SIG-M5 treated with dmso at 0.1 percent for 504 hours (cell line): ENCODE measurements around the gene GRIK5.
"Not testable (repeated sequence)": the region's sequence is repeated elsewhere in the genome, so short reads cannot be mapped to it uniquely, and the experiment has no call there.

ENCODE experiments used
- DNase-seq: peaks from one replicate; lab custom pipeline; 2025; ENCODE audit not compliant: unreplicated experiment; lab: John Stamatoyannopoulos, UW

Gene GRIK5

DNA sequence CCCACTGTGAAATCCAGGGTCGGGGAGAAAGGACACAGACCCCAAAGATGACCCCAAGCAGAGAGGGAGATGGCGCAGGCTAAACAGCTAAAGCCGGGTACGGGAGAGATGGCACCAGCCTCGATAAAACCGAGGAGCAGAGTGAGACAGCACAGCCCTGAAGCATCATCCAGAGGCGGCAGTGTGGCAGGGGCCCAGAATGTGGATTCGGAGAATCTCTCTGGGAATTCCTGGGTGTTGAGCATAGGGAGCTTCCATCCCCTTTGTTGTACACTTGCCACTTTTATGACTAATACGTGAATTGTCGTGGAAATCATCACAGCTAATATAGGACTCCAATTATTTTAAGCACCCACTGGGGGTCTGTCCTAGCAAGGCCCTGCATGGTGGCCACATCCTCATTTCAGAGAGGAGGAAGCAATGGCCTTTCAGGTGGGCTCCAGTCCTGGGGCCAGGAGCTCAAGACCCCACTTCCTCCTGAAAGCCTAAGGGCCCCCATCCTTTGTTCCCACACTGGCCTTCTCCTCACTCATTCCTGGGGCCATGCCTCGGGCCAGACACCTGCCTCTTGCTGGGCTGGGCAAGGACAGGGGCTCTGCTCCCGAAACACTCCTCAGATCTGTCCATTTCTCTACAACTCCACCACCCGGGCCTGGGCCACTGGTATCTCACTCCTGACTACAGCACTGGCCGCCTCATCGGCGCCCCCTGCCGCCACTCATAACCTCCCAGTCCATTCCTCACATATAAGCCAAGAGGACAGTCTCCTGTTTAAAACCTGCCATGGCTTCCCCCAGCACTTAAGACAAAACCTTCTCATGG is 46.7 kb downstream of the GRIK5 start:
- peak; percentile 17 for DNase-seq

DNA sequence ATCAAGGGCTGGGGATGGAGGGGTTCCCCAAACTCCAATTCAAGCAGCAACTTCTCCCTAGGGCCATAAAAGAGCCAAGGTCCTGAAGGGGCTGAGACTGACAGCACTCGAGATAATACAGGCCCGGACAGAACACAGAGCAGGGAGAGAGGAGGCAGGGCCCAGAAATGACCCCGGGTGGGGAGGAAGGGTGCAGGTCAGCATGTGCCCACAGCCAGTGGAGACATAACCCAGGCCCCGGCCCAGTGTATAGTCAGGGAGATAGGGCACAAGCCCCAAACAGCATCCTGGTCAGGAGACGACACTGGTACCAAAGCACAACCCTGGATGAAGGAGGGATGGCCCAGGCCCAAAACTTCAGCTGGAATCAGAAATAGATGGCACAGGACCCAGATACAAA is 47.4 kb downstream of the GRIK5 start:
- DNase-seq, result no peak

DNA sequence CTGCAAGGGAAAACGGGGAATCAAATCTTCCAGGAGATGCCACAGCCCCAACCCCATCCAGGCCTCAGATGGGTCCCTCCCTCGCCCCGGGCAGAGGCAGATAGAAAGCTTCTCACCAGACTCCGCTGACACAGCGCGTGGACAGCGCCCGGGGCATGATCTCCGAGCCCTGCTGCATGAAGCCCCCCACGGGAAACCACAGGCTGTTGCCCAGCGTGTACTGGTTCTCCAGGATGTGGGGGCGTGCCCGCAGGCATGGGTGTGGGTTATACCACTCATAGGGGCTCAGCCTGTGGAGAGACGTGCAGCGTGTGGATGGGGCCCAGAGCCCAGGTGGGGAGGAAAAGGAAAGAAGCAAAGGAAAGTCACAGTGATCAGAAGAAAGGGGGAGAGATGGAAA is 48.8 kb downstream of the GRIK5 start:
- DNase-seq, result no peak

GRCh38 chr19:42018503-42019193 is 51.4 kb downstream of the GRIK5 start:
- DNase-seq, result no peak

DNA sequence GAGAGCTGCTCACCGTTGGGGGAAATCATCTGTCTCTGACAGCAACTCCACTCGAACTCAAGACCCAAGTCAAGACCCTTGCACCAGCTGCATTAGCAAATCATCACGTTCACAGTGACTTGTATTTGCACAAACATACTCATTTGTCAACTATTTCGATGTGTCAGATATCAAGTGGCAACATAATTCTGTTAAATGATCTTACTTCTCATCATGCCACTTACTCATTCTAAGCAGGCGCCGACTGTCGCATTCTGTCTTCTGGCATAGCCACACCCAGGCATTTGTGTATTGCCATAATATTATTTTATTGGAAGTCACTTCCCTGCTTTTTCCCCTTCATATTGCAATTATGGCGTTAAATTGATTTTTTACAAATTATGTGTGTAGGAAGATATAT is 53.0 kb downstream of the GRIK5 start:
- DNase-seq, result no peak

- DNase-seq, result not testable (repeated sequence)
Observed at GRCh38 chr19:42012747-42013146, 57.3 kb downstream of the GRIK5 start.

GRCh38 chr19:42010245-42011126 is 59.5 kb downstream of the GRIK5 start:
- no peak for DNase-seq

GRCh38 chr19:42006569-42006968 is 63.4 kb downstream of the GRIK5 start:
- no peak for DNase-seq

DNA sequence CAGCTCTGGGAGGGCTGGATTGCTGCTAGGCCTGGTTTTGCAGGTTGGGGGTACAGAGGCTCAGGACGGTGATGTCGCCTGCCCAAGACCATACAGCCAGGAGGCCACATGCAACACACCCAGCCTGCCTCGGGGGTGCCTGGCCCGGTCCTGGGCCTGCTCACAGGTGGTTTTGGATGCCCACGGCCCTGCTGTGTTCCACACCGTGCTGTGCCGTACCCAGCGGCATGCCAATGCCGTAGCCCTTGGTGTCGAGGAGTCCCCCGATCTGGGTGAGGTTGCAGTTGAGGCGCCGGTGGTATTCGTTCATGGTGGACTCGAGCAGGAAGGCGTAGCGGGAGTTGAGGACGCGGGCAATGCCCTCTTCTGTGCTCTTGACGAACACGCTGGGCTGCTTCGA is 64.5 kb downstream of the GRIK5 start:
- no peak for DNase-seq

GRCh38 chr19:42003506-42004294 is 66.3 kb downstream of the GRIK5 start:
- DNase-seq, result no peak

DNA sequence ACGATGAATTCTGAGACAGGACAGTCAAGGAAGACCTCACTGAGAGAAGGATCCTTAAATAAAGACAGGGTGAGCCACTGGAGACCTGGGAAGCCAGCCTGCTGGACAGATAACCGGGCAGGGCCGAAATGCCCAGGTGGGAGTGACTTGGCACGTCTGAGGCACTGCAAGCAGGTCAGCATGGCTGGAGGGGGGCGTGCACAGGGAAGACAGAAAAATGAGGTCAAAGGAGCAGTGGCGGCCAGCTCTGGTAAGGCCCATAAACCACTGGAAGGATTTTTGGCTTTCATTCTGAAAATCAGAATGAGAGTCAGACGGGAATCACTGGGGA is 70.2 kb downstream of the GRIK5 start:
- DNase-seq, result no peak

- DNase-seq, result no peak
Observed at GRCh38 chr19:41999071-41999877, 70.7 kb downstream of the GRIK5 start.

DNA sequence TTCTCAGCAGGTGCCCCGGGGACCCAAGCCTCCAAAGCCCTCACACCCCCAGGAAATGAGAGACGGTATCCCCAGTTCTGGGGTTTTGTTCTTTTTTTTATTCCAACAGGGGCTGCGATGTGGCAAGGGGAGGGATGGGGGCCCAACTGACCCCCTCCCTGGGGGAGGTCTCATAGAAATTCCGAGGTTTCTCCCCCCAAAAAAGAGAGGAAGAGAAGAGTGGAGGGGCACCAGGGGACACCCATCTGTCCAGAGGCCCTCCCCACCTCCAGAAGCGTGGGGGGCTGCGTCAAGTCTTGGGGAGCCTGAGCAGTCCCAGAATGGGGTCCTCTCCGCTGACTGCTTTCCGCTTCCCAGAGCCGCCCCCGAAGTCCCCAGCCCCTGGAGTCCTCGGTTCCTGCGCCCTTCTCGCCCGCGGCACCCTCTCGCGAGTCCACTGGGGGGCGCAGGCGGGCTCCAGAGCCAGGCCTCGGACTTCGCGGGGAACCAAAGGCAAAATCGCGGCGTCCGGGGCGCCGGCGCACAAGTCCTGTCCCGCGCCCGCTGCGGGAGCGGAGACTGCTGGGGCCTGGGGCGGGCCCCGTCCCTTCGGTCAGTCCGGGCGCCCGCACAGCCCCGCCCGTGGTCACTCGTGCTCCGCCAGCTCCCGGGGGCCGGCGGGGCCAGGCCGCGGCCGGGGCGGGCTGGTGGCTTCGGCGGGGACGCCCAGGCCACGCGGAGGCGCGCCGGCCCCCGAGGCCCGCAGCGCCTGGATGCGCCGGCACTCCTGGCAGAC is 71.6 kb downstream of the GRIK5 start:
- DNase-seq, result no peak

- DNase-seq, result no peak
Observed at GRCh38 chr19:41997851-41998229, 72.2 kb downstream of the GRIK5 start.

GRCh38 chr19:41997121-41997850 is 72.7 kb downstream of the GRIK5 start:
- peak; percentile 24 for DNase-seq

GRCh38 chr19:41995959-41996797 is 73.8 kb downstream of the GRIK5 start:
- DNase-seq, result no peak

DNA sequence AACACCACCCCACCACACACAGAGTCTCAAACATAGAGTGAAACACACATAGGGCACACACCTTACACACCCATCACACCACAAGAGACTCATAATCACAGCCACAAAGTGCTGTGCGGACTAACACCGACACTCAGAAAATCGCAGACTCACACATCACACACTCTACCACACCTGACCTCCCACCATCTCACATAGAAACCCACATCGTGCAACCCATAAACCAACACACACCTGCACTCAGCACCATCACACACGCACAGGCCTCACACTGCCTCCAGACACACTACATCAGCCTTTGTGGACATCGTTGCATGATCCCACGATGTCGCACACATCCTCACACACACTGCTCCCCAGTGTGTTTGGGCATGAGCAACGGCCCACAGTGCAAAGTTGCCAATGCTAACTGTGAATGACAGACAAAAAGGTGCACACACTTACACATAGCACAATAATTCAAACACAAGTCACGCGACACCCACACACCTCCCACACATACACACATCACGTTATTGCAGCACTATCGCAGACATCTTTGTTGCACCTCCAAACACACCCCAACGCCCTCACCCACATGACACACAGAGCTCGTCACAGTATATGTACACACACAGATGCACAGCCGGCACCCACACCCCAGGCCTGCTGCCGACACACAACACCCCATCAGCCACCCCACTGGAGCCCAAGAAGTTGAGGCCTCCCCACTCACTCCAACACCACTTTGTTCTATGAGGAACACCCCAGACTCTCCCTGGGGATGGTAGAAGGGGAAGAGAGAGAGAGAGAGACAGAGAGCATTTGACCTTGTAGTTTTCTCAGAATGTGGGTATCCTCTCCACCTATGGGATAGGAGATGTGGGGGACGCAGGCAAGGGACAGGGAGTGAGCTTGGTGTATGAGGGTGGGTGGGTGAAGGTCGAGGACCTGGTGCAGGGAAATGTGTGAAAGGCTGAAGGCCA is 74.7 kb downstream of the GRIK5 start:
- DNase-seq, result no peak
